ENCODE measurements around the gene DOK5. TPM values are rescaled to one million over a fixed set of nuclear protein-coding genes. Genes with fewer than 3 reads are reported as not detected.

The DOK5 gene
- polyA plus RNA-seq, 4 donors: 0.71 to 1.9 (median 1.1) TPM; not detected in 1

DNA sequence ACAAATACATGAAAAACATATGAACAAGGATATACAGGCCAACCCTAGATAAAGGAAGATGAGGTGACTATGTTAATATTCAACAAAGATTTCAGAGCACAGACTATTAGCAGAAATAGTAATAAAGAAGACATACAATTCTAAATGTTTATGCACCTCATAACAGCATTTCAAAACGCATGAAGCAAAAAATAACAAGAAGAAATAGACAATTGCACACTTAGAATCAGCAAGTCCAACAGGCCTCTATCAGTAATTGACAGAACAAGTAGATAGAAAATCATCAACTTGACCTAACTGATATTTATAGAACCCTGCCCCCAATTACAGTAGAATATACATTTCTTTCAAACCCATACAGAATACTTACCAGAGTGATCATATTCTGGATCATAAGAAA lies 11.4 kb upstream of the DOK5 start:
- FAIRE-seq (no peak), DNase-seq (no peak)
- no peaks in the 10 kb centered on the region for H3K4me1 ChIP-seq (ENCODE audit: control insufficient read depth in 3 of 3, insufficient read depth in 2 of 3, low read depth in 1 of 3, low read length in 2 of 3)
- H3K27ac ChIP-seq (ENCODE audit: low read depth in 1 of 3, low read length in 2 of 3): no peak overlapping the region
- H3K4me3 ChIP-seq (ENCODE audit: low read depth in 1 of 3, low read length in 3 of 3): no peak overlapping the region
- WGBS, 3 donors: 63 to 78% (median 74%) methylated on average over 1 of the region's 1 CpG
- H3K27me3 ChIP-seq (ENCODE audit: control insufficient read depth in 3 of 3, insufficient read depth in 3 of 3, low read length in 3 of 3): no peaks in the 10 kb centered on the region
- H3K36me3 ChIP-seq (ENCODE audit: control insufficient read depth in 3 of 3, insufficient read depth in 2 of 3, low read depth in 1 of 3, low read length in 3 of 3): no peaks in the 10 kb centered on the region
- H3K9me3 ChIP-seq (ENCODE audit: control insufficient read depth in 2 of 2, insufficient read depth in 1 of 2, low read depth in 1 of 2, low read length in 1 of 2): no peaks in the 10 kb centered on the region

DNA sequence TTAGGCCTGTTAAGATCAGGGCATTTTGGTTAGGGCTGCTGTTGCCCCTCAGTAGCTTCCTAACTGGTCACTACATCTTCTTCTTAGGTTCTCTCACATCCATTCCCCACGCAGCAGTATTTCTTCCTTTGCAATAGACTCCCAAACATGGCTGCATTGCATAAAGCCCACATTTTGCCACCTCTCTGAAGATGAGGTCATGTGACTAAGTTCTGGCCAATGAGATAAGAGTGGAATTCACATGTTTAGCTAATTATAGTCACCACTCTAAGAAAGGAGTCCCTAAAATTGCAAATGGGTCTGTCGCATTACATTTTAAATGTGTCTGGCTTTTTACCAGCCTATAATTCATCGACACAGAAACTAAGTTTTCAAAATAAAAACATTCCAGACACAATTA lies 9.3 kb upstream of the DOK5 start:
- H3K4me3 ChIP-seq (ENCODE audit: low read depth in 1 of 3, low read length in 3 of 3): no peak overlapping the region
- DNase-seq (no peak), FAIRE-seq (no peak)
- WGBS, 3 donors: 85 to 87% (median 85%) methylated on average over 3 of the region's 3 CpGs
- H3K36me3 ChIP-seq (ENCODE audit: control insufficient read depth in 3 of 3, insufficient read depth in 2 of 3, low read depth in 1 of 3, low read length in 3 of 3): no peaks in the 10 kb centered on the region
- no peak overlapping the region for H3K27ac ChIP-seq (ENCODE audit: low read depth in 1 of 3, low read length in 2 of 3)
- H3K4me1 ChIP-seq (ENCODE audit: control insufficient read depth in 3 of 3, insufficient read depth in 2 of 3, low read depth in 1 of 3, low read length in 2 of 3): no peaks in the 10 kb centered on the region
- no peaks in the 10 kb centered on the region for H3K9me3 ChIP-seq (ENCODE audit: control insufficient read depth in 2 of 2, insufficient read depth in 1 of 2, low read depth in 1 of 2, low read length in 1 of 2)
- H3K27me3 ChIP-seq (ENCODE audit: control insufficient read depth in 3 of 3, insufficient read depth in 3 of 3, low read length in 3 of 3): no peaks in the 10 kb centered on the region

DNA sequence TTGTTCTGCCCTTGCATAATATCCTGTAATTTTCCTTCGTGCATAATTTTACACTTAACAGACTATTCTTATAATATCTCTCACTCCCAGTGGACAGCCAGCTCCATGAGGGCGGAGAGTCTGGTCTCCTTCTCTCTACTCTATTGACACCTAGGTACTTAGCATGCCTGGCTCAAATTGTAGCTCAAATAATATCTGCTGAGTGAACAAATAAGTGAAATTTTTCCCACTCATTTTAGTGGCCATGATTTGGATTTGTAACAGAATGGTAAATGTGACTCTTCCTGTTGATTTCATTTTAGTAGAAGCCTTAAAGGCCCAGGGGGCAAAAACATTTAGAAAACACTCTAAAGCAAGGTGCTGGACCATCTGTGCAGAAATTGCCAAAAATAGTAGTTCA lies 7.8 kb upstream of the DOK5 start:
- no peak for FAIRE-seq

DNA sequence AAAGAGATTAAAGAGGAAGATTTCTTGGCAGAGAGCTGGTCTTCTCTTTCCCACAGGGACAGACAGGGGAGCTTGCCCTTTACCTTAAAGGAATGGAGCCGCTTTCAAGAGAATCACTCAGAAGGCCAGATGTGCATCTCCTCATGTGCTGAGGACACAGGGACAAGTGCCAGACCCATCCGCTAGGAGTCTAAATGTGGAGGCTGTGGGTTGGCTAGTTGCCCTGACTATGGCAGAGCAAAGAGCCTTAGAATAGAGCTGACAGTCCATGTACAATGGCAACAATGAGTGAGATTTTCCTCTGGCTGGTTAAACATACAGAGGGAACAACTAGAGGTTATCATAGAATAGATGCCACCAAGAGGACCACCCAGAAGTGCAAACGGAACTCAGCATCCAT lies 7.3 kb upstream of the DOK5 start:
- WGBS, 3 donors: 71 to 81% (median 78%) methylated on average over 3 of the region's 3 CpGs
- Histone ChIP-seq H3K9me3 (ENCODE audit: control insufficient read depth in 2 of 2, insufficient read depth in 1 of 2, low read depth in 1 of 2, low read length in 1 of 2) (no peaks in the 10 kb centered on the region), H3K27ac (ENCODE audit: low read depth in 1 of 3, low read length in 2 of 3) (no peak overlapping the region), H3K4me3 (ENCODE audit: low read depth in 1 of 3, low read length in 3 of 3) (no peak overlapping the region), H3K36me3 (ENCODE audit: control insufficient read depth in 3 of 3, insufficient read depth in 2 of 3, low read depth in 1 of 3, low read length in 3 of 3) (no peaks in the 10 kb centered on the region), H3K4me1 (ENCODE audit: control insufficient read depth in 3 of 3, insufficient read depth in 2 of 3, low read depth in 1 of 3, low read length in 2 of 3) (no peaks in the 10 kb centered on the region), H3K27me3 (ENCODE audit: control insufficient read depth in 3 of 3, insufficient read depth in 3 of 3, low read length in 3 of 3) (no peaks in the 10 kb centered on the region)
- no peak for DNase-seq
- no peak for FAIRE-seq

More for the DNA sequence above, 7.8 kb upstream of the DOK5 start:
- 69 to 75% (median 69%) methylated on average over 2 of the region's 2 CpGs for WGBS, 3 donors
- Histone ChIP-seq H3K27ac (ENCODE audit: low read depth in 1 of 3, low read length in 2 of 3) (no peak overlapping the region), H3K27me3 (ENCODE audit: control insufficient read depth in 3 of 3, insufficient read depth in 3 of 3, low read length in 3 of 3) (no peaks in the 10 kb centered on the region), H3K4me3 (ENCODE audit: low read depth in 1 of 3, low read length in 3 of 3) (no peak overlapping the region), H3K36me3 (ENCODE audit: control insufficient read depth in 3 of 3, insufficient read depth in 2 of 3, low read depth in 1 of 3, low read length in 3 of 3) (no peaks in the 10 kb centered on the region), H3K4me1 (ENCODE audit: control insufficient read depth in 3 of 3, insufficient read depth in 2 of 3, low read depth in 1 of 3, low read length in 2 of 3) (no peaks in the 10 kb centered on the region), H3K9me3 (ENCODE audit: control insufficient read depth in 2 of 2, insufficient read depth in 1 of 2, low read depth in 1 of 2, low read length in 1 of 2) (no peaks in the 10 kb centered on the region)
- no peak for DNase-seq

DNA sequence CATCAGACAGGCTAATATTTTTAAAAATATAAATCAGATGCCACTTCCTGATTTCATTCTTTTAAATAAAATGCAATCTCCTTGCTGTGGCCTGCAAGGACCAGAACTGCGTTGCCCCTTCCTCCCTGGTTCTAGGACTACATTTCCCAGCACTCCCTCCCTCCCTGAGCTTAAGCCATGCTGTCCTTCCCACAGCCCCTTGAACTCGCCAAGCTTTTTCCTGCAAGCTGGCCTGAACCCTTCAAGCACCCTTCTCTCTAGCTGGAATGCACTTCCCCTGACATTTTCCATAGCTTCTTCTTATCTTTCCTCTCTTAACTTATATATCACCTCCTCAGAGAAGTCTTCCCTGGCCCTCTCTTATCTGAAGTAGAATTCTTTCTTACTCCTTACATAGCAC lies 6.1 kb upstream of the DOK5 start:
- FAIRE-seq (no peak), DNase-seq (no peak)
- no peaks in the 10 kb centered on the region for H3K9me3 ChIP-seq (ENCODE audit: control insufficient read depth in 2 of 2, insufficient read depth in 1 of 2, low read depth in 1 of 2, low read length in 1 of 2)
- H3K4me1 ChIP-seq (ENCODE audit: control insufficient read depth in 3 of 3, insufficient read depth in 2 of 3, low read depth in 1 of 3, low read length in 2 of 3): no peaks in the 10 kb centered on the region
- H3K4me3 ChIP-seq (ENCODE audit: low read depth in 1 of 3, low read length in 3 of 3): no peak overlapping the region
- no peaks in the 10 kb centered on the region for H3K36me3 ChIP-seq (ENCODE audit: control insufficient read depth in 3 of 3, insufficient read depth in 2 of 3, low read depth in 1 of 3, low read length in 3 of 3)
- no peak overlapping the region for H3K27ac ChIP-seq (ENCODE audit: low read depth in 1 of 3, low read length in 2 of 3)
- peaks cover 0 to 2% (median 0%) of the 10 kb centered on the region in 3 donors for H3K27me3 ChIP-seq (ENCODE audit: control insufficient read depth in 3 of 3, insufficient read depth in 3 of 3, low read length in 3 of 3)
- WGBS, 3 donors: 22 to 31% (median 27%) methylated on average over 2 of the region's 2 CpGs

DNA sequence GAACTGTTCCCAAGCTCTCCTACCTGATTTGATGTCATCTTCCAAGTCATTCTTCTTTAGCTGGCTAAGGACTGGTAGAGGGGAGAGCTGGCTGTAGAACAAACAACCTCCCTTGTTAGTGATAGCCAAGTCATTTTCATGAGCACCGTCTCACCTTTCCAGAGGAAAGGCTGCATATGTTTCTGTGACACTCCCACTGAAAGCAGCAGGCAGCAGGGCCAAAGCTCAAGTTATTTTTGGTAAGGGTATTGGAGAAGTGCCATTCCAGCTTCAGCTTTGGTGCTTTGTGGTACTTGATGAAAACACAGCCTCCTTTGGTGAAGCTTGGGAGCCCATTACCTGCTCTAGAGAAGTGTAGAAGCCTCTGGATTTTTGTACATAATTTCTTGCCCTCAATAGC lies 5.4 kb upstream of the DOK5 start:
- no peaks in the 10 kb centered on the region for H3K9me3 ChIP-seq (ENCODE audit: control insufficient read depth in 2 of 2, insufficient read depth in 1 of 2, low read depth in 1 of 2, low read length in 1 of 2)
- WGBS, 3 donors: 43 to 63% (median 55%) methylated on average over 1 of the region's 1 CpG
- no peak overlapping the region for H3K4me3 ChIP-seq (ENCODE audit: low read depth in 1 of 3, low read length in 3 of 3)
- DNase-seq (no peak), FAIRE-seq (no peak)
- no peaks in the 10 kb centered on the region for H3K4me1 ChIP-seq (ENCODE audit: control insufficient read depth in 3 of 3, insufficient read depth in 2 of 3, low read depth in 1 of 3, low read length in 2 of 3)
- H3K36me3 ChIP-seq (ENCODE audit: control insufficient read depth in 3 of 3, insufficient read depth in 2 of 3, low read depth in 1 of 3, low read length in 3 of 3): no peaks in the 10 kb centered on the region
- peaks cover 1 to 9% (median 2%) of the 10 kb centered on the region in 3 donors for H3K27me3 ChIP-seq (ENCODE audit: control insufficient read depth in 3 of 3, insufficient read depth in 3 of 3, low read length in 3 of 3)
- no peak overlapping the region for H3K27ac ChIP-seq (ENCODE audit: low read depth in 1 of 3, low read length in 2 of 3)

DNA sequence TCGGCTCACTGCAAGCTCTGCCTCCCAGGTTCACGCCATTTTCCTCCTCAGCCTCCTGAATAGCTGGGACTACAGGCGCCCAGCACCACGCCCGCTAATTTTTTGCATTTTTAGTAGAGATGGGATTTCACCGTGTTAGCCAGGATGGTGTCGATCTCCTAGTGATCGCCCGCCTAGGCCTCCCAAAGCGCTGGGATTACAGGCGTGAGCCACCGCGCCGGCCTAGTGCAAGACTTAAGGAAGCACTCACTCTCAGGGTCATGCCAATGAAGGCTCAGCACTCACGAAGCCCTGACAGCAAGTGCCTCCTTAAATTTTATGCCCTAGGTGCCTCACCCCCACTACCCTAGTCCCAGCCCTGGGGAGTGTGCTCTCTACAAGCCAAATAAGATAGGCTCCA lies 4.7 kb upstream of the DOK5 start:
- FAIRE-seq (no peak), DNase-seq (no peak)
- Histone ChIP-seq H3K27ac (ENCODE audit: low read depth in 1 of 3, low read length in 2 of 3) (no peak overlapping the region), H3K27me3 (ENCODE audit: control insufficient read depth in 3 of 3, insufficient read depth in 3 of 3, low read length in 3 of 3) (peaks cover 6 to 15% (median 9%) of the 10 kb centered on the region in 3 donors), H3K9me3 (ENCODE audit: control insufficient read depth in 2 of 2, insufficient read depth in 1 of 2, low read depth in 1 of 2, low read length in 1 of 2) (no peaks in the 10 kb centered on the region), H3K36me3 (ENCODE audit: control insufficient read depth in 3 of 3, insufficient read depth in 2 of 3, low read depth in 1 of 3, low read length in 3 of 3) (no peaks in the 10 kb centered on the region), H3K4me1 (ENCODE audit: control insufficient read depth in 3 of 3, insufficient read depth in 2 of 3, low read depth in 1 of 3, low read length in 2 of 3) (no peaks in the 10 kb centered on the region), H3K4me3 (ENCODE audit: low read depth in 1 of 3, low read length in 3 of 3) (no peak overlapping the region)
- 91 to 95% (median 92%) methylated on average over 15 of the region's 15 CpGs for WGBS, 3 donors

DNA sequence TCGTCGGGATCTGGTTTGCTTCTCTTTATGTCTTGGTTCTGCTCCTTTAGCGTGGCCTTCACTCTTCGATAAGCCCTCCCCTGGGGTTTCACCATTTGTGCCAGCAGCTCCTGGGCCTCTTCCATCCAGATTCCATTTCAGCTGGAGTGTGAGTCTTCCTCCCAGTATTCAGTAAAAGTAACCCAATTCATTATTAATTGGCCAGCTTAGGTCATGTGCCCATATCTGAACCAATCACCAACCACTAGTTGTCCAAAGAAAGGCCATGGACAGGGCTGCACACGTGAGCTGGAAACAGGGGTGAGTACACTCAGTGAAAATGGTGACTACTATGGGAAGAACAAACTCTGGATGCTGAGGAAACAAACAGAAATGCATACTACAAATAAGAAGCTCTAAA lies 2.8 kb upstream of the DOK5 start:
- Histone ChIP-seq H3K27ac (ENCODE audit: low read depth in 1 of 3, low read length in 2 of 3) (no peak overlapping the region), H3K4me3 (ENCODE audit: low read depth in 1 of 3, low read length in 3 of 3) (no peak overlapping the region), H3K27me3 (ENCODE audit: control insufficient read depth in 3 of 3, insufficient read depth in 3 of 3, low read length in 3 of 3) (peaks cover 11 to 32% (median 13%) of the 10 kb centered on the region in 3 donors), H3K9me3 (ENCODE audit: control insufficient read depth in 2 of 2, insufficient read depth in 1 of 2, low read depth in 1 of 2, low read length in 1 of 2) (no peaks in the 10 kb centered on the region), H3K36me3 (ENCODE audit: control insufficient read depth in 3 of 3, insufficient read depth in 2 of 3, low read depth in 1 of 3, low read length in 3 of 3) (no peaks in the 10 kb centered on the region), H3K4me1 (ENCODE audit: control insufficient read depth in 3 of 3, insufficient read depth in 2 of 3, low read depth in 1 of 3, low read length in 2 of 3) (no peaks in the 10 kb centered on the region)
- 83 to 91% (median 85%) methylated on average over 5 of the region's 5 CpGs for WGBS, 3 donors
- FAIRE-seq (no peak), DNase-seq (no peak)

DNA sequence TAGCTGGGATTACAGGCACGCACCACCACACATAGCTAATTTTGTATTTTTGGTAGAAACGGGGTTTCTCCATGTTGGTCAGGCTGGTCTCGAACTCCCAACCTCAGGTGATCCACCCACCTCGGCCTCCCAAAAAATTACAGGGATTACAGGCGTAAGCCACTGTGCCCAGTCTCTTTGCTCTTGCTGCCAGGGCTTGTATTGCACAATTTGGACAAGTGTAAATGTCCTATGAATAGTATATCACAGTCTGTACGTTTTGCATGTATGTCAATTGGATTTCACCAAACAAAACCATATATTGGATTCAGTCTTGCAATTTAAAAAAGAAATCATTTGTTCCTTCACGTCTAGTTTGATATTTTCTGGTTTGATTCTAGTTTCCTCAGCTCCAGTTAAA lies 2.1 kb upstream of the DOK5 start:
- FAIRE-seq (no peak), DNase-seq (no peak)
- no peak overlapping the region for H3K4me3 ChIP-seq (ENCODE audit: low read depth in 1 of 3, low read length in 3 of 3)
- peaks cover 11 to 32% (median 13%) of the 10 kb centered on the region in 3 donors for H3K27me3 ChIP-seq (ENCODE audit: control insufficient read depth in 3 of 3, insufficient read depth in 3 of 3, low read length in 3 of 3)
- WGBS, 3 donors: 74 to 88% (median 82%) methylated on average over 7 of the region's 7 CpGs
- no peaks in the 10 kb centered on the region for H3K4me1 ChIP-seq (ENCODE audit: control insufficient read depth in 3 of 3, insufficient read depth in 2 of 3, low read depth in 1 of 3, low read length in 2 of 3)
- no peaks in the 10 kb centered on the region for H3K36me3 ChIP-seq (ENCODE audit: control insufficient read depth in 3 of 3, insufficient read depth in 2 of 3, low read depth in 1 of 3, low read length in 3 of 3)
- no peak overlapping the region for H3K27ac ChIP-seq (ENCODE audit: low read depth in 1 of 3, low read length in 2 of 3)
- H3K9me3 ChIP-seq (ENCODE audit: control insufficient read depth in 2 of 2, insufficient read depth in 1 of 2, low read depth in 1 of 2, low read length in 1 of 2): no peaks in the 10 kb centered on the region

All from small intestine (tissue), 7 donors.